ENCODE data around the gene SURF4.

Gene SURF4

DNA sequence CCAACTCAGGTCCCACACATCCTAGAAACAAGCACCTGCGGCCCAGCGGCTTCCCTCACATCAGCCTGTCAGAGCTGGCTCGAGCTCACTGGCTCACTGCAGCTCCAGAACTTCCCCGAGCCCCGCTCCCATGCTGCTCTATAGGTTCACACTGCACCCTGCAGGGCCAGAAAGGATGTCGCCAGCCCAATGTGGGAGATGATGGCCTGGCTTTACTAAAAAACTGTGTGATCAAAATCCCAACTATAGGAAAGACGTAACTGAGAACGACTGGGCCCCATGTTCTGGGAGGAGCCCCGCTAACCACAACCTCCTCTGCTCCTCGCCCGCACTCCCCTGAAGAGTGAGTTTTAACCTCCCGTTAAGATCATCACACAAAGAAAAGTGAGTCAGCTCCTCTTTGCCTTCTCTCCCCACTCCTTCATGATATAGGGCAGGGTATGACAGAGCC, 4.6 kb downstream of the SURF4 start:
- DNase-seq = no peak

DNA sequence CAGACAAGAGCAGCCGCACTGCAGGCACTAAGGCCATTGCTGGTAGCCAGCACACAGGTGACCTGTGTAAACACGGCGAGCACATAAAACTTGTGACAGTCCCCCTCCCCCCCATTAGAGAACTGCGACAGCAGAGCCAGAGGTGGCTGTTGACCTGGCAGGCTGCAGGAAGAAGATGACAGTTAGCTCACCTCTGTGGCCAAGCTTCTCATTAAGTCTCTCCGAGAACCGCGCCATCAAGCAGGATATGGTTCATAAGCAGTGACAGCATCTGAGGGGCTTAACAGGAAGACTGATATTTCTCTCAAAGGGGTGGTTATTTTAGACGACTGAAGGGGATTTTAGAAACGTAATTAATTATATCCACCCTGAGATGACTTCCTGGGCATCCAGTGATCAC, 5.2 kb downstream of the SURF4 start:
- DNase-seq = no peak

DNA sequence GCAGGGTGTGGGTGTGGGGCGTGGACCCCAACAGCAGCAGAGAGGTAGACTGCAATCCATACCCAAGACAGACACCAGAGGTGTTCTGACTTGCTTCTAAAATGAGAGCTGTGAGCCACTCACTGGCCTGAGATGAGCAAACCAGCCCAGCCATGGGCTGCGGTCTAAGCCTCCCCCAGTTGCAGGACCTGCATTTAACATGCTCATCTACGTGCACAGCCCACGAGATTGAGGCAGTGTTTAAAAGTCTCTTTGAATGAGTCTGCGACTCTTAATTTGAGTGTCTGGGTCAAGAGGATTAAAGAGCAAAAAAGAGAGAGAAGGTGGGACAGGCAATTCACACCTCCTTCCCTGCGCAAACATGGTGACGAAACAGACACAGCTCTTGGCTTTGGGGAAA, 5.9 kb downstream of the SURF4 start:
- no peak for DNase-seq

DNA sequence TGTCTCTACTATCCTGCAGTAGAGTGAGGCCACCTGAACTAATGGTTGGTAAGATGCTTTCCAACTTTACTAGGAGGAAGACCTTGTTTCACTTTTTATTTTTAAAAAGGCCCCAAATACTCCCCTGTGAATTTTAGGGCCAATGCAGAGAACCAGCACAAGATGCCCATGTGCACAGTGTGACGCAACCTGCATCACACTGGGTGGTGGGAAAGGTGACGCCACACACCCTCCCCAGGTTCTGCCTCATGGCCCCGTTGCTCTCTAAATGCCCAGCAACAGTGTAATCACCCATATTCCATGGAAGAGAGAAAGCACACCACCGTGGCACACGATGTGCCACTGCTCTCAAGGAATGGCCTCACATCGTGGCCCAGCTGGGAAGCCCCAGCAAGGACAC, 6.4 kb downstream of the SURF4 start:
- DNase-seq = no peak

DNA sequence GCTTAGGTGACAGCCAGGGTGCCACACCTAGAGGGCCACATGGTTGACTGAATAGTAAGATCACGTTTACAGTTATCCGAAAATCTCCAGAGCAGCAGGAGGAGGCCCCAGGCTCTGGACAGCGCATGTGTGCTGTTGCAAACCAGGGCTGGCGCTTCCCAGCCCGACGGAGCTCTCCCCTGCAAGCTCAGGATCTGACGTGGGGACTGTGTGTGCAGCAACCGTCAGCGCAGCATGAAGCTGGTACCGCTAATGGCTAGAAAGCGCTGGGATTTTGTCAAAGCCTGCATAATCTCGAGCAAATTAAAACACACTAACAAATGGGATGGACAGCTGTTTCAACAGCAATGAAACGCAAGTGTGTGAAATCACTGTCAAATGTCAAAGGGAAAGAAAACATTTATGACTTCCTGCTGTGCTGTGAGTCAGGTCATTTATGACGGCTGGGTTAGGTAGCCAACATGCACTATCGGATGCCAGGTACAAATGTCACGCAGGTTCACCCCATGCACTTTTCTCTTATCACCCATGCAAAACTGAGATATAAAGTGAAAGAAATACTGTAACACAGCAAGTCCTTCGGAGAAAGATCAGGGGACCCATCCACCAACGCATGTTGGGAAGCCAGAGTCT, 7.5 kb downstream of the SURF4 start:
- DNase-seq = peak; percentile 56

DNA sequence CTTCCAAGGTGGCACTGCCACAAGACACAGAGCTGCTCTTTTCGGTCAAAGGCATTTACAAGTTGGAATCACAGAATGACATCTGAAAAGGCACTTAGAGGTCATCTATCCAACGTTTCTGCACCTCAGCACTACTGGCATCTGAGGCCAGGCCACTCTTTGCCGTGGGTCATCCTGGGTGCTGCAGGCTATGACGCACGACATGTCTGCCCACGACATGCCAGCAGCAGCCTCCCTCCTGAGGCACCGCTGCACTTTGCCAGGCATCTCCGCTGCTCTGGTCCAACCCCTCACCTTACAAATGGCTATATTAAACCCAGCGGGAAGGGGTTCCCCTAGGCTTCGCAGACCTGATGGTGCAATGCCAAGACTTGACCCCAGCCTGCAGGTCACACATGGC, 8.1 kb downstream of the SURF4 start:
- no peak for DNase-seq

DNA sequence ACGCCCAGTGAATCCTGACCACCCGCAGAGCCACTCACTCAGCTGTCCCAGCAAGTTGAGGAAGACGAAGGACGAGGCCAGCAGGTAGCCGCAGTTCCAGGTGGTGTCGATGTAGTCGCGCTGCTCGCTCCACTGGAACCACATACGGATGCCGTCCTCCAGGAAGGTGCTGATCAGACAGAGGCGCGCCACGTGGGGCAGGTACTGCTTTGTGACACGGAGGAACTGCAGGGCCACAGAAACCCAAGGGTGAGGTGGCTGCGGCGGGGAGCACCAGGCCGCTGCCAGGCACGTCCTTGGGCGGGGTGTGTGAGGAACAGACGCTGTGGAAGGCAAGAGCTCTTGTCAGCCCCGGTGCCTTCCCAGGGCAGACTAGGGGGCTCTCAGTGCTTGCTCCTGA, 8.6 kb downstream of the SURF4 start:
- no peak for DNase-seq

DNA sequence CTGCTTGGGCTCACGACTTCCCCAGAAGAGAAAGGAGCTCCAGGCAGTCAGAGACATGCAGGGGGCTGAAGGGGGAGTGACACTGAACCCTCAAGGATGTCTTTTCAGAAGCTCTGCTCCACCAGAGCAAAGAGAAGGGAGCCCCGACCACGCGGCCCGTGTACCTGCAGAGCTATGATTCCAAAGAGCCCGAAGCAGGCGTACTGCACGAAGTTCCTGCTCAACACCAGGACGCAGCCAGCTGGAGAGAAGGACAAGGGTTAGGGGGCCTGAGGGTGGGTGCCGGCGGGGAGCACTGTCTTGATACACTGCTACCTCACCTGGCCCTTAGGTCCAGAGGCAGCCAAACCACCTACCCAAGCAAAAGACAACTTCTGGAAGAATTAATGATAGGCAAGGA, 9.4 kb downstream of the SURF4 start:
- no peak for DNase-seq

DNA sequence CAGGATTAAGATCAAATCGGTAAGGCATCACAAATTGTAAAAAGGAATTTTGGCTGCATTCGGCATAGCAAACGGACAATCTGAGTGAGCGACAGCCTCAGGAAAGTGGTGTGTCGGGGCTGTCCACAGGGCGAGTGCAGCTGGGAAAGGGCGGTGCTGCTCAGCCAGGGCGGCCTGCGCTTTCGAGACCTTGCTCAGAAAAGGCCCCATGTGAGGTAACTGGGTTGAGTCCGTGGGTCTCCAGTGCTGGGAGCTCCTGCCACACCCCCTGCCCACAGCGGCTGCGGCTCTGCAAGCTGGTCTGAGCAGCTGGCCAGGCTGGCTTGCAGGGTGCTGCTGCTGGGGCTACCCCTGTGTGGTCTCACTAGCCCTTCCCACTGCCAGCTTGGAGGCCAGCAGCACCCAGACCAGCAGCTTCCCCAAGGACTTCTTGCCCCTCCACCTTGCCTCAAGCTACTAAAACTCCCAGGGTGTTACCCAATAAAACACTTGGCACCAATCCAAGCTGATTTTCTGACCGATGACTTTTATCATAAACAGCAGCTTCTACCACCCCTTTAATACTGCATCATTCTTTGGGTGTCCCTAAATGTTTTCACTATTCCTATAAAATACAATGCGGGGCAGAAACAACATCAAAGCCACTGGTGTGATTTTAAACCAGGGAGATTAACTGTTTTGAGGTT, 13.4 kb downstream of the SURF4 start:
- DNase-seq = no peak

DNA sequence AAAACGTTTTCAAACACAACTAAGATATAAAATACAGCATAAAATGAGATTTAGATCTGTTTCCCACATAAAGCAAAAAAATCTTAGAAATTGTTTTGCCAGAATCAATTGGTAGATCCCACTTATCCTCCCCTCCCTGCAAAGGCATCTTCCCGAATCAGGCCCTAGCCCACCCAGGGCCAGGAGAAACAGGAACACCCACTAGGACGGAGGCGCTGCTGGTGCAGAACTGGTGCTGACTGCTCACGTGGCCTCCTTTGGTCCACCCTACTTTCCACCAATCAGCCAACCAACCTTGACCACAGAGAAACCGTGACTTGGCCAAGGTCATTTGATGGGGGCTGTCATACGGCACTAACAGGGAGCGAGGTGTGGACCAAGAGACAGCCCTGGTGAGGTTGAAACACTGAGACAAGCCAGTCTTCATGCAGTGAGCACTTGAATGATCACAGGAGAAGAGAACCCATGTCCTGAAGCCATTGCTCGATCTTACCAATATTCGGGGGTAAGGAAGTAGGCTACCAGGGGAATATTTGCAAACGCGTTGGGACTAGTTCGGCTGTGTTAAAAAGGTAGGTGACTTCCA, 14.3 kb downstream of the SURF4 start:
- DNase-seq = no peak

DNA sequence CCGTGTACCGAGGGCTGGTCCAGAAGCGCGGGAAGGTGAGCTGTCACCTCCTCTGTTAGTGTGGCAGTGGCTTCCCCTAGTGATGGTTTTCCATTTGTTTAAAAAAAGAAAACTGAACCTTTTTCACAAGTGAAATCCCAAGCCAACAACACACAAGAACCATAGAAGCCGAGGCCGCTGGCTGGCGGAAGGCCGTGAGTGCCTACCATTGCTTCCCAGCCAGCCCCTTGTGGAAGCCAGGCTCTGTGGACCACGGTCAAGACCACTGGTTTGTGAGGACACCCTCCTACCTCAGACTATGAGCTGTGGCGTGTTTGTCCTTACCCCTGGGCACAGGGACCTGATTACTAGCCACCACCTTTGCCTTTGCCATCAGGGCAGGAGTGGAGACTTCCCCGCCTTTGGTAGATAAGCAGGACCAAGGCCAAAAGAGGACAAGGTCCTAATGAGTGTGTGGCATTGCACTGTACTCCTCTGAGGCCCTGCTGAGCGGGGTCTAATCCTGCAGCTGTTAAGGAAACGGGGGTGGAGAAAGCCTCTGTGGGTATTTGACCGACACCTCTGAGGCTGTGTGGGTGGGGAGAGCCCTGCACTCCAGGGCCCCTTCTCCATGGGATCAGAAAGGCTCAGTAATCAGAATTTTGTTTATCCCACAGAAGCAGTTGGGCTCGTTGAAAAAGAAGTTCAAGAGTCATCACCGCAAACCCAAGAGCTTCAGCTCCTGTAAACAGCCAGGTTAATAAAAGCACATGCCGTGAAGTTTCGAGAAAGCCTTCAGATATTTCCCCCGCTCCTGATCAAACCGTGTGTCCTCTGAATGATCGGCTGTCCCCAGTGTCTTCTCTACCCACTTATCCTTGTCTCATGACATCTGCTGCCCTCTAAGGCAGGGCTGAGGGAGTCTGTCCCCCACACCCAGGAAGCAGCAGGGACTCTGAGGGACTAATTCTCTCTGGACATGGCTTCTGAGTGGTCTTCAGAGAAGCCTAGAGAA, 15.2 kb downstream of the SURF4 start:
- DNase-seq = no peak

DNA sequence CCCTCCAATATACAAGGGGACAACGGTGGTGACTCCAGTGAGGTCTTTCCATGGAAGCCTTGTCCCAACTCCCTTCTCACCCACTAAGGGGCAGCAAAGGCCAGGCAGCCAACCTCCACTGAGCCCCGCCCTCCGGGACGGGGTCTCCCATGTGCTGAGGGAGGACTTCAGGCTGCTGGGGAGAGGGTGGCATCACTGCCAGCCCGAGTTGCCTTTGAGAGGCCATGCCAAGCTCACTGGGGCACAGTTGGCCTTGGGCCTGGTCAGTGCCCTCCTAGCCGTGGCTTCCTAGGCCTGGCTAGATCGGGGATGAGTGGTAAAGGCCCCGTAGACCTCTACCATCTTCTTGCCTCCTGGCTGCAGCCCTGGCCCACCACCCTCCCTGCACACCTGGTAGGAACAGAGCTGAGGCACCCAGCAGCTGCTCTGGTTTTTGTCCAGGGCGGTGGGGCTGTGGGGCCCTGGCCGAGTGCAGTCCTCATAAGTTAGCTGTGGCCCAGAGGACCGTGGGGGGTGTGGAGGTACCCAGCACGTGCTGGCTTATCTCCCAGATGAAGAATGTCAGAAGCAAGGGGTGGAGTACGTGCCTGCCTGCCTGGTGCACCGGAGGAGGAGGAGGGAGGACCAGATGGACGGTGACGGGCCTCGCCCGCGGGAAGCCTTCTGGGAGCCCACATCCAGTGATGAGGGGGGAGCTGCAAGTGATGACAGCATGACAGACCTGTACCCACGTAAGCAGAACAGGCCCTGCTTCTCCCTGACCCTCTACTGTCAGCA, 16.3 kb downstream of the SURF4 start:
- DNase-seq = no peak

DNA sequence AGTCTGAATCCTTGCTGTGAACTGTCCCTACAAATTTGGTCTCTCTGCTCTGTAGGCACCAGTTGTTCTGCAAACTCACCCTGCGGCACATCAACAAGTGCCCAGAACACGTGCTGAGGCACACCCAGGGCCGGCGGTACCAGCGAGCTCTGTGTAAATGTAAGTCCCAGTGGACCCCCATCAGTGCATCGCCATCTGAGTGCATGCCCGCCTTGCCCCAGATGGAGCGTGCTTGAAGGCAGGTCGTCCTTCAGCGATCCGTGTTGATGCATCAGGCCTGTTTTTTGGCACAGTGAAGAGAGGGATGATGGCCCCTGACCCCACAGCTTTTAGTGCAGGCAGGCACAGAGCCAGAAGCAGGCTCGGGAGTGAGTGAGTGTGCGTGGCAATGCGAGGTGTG, 18.2 kb downstream of the SURF4 start:
- DNase-seq = no peak

DNA sequence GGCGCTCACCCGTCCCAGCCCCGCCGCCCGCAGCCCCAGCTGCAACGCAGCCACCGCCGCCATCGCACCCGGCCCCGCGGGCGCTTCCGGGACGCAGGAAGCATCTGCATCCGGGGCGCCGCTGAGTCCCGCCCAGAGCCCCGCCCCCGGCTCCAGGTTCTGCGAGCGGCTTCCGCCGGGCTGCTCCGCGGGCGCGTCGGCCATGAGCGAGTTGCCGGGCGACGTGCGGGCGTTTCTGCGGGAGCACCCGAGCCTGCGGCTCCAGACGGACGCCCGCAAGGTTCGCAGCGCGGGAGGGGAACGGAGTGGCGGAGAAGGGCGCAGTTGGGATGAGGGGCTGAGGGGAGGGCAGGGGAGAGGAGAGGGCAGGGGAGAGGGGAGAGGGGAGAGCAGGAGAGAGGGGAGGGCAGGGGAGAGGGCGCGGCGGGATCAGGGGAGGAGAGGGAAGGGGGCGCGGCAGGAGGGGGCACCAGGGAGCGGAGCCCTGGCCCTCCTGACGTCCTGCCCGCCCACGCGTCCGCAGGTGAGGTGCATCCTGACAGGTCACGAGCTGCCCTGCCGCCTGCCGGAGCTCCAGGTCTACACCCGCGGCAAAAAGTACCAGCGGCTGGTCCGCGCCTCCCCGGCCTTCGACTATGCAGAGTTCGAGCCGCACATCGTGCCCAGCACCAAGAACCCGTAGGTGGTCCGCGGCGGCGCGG, 19.3 kb downstream of the SURF4 start, which contains the start of the genes SURF1 and SURF2:
TSS of gene SURF1 (minus strand) at position 97 of the 701 bp plus-strand sequence. CDS start at position 63, 34 bp downstream.
TSS of gene SURF2 (plus strand) at position 160 of the 701 bp plus-strand sequence. CDS start at position 203, 43 bp downstream.
- DNase-seq = peak; percentile 80

DNA sequence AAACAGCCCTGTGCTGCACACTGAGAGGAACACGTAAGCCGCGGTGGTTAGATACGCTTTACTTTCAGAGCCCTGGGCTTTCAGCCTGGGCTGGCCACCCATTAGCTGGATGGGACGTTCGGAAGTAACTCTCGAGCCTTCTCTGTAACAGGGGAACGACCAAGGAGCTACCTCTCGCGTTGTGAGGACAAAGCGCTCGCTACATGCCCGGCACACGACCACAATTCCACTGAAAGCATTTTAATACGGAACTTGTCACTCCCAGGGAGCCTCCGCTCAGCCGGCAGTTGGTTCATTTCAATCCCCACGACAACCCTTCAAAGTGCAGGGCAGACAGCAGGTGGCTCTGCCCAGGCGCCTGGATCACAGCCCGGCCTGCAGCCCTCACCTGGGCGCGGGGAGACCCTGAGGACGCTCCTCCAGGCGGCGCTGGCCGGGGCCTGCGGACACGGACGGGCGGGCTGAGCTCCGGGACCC, 19.9 kb downstream of the SURF4 start:
- no peak for DNase-seq

DNA sequence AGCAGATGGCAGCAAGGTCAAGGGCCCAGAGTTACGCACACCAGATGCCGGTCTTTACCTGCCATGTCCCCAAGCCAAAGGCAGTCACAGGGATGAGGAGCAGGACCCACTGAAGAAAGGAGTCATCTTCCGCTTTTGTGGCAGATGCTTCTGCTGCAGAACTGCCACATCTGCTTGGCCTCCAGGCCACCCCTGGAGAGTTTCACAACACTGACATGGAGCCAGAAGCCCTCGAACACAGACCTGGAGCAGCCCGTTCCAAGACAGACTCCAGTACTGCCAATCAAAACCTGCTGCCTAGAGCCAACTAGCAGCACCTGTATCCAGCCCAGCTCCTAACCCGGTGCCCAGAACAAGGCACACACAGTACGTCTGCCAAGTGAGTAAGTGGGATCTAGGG, 21.1 kb downstream of the SURF4 start:
- DNase-seq = no peak

DNA sequence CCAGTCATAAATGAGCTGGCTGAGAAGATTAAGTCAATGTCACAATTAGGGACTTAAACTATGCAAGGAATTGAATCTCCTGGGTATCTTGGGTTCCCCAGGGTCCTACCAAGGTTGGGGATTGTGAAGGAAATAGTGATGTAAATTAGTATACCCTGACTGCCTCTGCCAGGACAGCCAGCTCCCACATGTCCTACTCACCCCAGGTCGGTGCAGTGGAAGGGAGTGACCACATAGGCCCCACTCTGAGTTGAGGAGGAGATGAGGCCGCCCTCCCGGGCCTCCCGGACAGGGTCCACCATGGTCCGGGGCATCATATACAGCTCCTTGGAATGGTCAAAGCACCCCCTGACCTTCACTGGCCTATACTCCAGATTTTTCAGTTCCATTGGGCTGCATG, 22.3 kb downstream of the SURF4 start:
- DNase-seq = no peak

DNA sequence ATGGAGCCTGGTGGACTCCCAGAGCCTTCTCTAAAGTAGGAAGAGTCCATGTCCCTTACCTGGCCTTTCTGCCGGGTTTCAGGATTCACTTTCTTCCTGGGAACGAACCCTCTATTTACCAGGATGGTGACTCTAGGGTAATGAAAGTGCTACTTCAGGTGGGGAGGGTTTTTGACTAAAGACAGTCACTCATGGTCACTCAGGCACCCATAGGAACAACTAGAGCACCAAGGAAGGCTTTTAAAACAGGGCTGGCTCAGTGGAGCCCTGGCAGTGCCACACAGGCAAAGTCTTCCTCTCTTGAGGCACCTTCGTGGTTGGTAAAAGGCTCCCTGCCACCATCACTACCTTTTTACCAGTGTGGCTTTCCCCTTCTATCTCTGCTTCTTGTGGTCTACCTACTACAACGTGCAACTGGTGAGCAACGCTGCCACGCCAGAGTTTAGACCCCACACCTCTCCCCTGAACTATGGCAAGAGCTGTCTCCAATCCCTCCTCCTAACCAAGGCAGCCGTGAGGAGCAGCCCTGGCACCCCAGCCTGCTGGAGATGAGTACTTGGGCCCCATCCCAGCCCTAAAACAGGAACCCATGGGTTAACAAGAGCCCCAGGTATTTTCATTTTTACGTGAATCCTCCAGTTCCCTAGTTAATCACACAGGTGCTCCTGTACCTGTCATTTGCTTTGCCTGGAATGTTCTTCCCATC, 23.1 kb downstream of the SURF4 start:
- no peak for DNase-seq

DNA sequence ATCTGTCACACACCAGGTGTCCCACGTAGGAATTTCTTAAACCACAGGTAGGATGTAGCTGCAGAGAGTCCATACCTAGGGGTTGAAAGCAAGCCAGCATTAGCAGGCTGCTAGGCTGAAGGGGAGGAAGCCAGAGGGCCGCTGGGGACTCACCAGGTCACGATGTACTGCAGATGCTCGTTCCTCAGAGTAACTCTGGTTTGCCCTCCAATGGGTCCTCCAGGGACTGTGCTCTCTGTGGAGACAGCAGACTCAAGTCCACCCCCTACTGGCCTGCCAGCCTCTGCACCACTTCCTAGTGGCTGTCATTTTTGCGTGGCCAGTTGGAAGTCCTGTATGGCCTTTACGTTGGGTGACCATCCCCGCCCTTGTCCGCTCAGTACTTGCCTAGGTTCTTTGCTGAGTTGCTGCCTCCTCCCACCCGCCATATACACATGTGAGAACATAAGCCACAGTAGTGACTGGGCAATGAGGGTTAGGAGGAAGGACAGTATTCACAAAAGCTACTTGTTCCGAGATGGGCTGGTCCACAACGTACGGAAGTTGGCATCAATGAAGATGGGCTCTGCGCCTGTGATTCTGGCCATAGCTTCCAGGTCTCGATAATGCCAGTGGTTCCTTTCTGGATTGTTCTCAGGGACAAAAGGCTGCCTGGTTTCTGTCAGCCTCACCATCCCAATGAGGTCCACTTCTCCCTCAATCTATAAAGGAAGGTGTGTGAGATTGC, 23.8 kb downstream of the SURF4 start:
- no peak for DNase-seq

DNA sequence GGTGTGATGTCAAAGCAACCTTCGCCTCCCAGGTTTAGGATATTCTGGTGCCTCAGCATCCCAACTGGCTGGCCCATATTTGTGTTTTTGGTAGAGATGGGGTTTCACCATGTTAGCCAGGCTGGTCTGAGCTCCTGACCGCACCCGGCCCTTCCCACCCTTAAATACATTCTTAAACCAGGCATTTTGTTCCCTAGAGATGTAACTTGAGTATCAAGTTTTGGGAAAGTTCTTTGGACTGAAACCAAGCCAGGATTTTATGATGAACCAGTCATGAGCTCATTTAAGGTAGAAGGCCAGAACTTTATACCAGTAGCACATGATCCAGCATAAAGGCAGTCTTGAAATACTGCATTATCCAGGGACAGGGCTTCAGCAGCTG, 24.3 kb downstream of the SURF4 start:
- DNase-seq = no peak

Data from NCI-H2029 (cell line).